GM18519 (cell line): ENCODE measurements around the gene TRPM5.

Source experiments
- ATAC-seq: cut with Tn5 transposase; IDR thresholded peaks from one replicate; pipeline ENCODE4 v1.9.1; 2021; ENCODE audit warnings: mild to moderate bottlenecking, moderate library complexity; ENCODE audit not compliant: unreplicated experiment, low FRiP score

TRPM5 gene

GRCh38 chr11:2409611-2410468 is 34.5 kb downstream of the TRPM5 start:
- ATAC-seq, result no peak

GRCh38 chr11:2409126-2409525 is 35.2 kb downstream of the TRPM5 start:
- ATAC-seq, result no peak

DNA sequence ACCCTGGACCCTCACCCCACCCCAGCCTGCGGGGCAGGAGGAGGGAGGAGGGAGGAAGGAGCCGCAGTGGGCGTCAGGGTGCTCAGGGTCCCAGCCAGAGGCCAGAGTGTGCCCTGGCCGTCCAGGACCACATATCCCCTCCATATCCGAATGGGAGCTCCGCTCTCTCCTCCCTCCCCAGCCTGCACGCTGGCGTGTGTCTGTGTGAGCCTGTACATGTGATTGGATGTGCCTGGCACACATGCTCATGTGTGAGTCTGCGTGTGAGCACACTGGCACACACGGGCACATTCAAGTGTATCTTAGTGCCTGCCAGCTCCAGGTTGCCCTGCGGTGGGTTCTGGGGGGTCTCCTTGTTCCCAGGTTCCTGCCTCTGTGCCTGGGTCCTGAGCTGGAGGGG is 35.6 kb downstream of the TRPM5 start:
- ATAC-seq, result no peak

GRCh38 chr11:2406878-2407410 is 37.4 kb downstream of the TRPM5 start:
- ATAC-seq, result no peak

DNA sequence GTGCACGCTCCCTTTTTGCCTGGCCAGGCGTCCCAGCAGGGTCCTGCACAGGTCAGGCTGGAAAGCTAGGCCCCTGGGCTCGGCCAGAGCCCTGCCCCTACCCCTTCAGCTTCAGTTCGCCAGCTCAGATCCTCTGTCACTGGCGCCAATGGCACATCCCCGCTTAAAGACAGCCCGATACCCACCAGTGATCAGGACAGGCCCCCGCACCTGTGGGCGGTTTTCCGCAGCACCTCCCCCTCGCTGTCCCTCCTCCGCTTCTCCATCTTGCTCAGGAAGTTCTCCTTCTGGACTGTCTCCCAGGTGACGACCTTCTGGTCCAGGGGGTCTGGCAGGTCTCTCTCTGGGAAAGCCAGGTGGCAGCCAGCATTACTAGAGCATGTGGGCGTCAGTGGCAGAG is 37.9 kb downstream of the TRPM5 start:
- ATAC-seq, result no peak

DNA sequence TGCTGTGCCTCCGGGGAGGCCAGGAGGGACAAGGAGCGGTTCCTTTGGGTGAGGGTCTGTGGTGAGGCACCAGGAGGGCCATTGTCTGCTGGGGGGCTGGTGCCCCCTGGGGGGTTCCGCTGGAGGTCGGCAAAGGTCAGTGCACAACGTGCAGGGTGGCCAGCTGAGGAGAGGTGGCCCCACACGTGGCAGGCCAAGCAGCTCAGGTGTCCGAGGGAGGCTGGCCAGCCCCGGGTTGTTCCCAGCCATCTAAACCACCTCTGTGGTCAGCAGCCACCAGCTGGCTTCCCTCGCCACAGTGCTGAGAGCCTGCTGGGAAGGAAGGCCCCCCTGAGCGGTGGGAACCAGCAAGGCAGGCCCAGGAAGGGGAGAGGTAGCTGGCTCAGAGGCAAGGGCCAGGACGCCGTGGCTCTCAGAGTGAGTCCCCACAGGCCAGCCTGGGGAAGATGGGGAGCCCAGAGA is 39.5 kb downstream of the TRPM5 start:
- no peak for ATAC-seq

GRCh38 chr11:2402890-2403645 is 41.2 kb downstream of the TRPM5 start:
- ATAC-seq, result no peak

- ATAC-seq, result no peak
Measured at GRCh38 chr11:2402106-2402505, 42.2 kb downstream of the TRPM5 start.

GRCh38 chr11:2401436-2401984 is 42.8 kb downstream of the TRPM5 start:
- no peak for ATAC-seq

GRCh38 chr11:2400762-2401435 is 43.4 kb downstream of the TRPM5 start:
- ATAC-seq, result peak; percentile 12

GRCh38 chr11:2400069-2400761 is 44.1 kb downstream of the TRPM5 start, which contains the start of gene TSSC4:
Gene TSSC4 (plus strand): TSS chr11:2400750. CDS start chr11:2402634, 1,884 bp downstream.
- peak; percentile 66 for ATAC-seq

- ATAC-seq, result no peak
Measured at GRCh38 chr11:2399488-2400068, 44.7 kb downstream of the TRPM5 start.

- ATAC-seq, result no peak
Measured at GRCh38 chr11:2398664-2399355, 45.5 kb downstream of the TRPM5 start.

DNA sequence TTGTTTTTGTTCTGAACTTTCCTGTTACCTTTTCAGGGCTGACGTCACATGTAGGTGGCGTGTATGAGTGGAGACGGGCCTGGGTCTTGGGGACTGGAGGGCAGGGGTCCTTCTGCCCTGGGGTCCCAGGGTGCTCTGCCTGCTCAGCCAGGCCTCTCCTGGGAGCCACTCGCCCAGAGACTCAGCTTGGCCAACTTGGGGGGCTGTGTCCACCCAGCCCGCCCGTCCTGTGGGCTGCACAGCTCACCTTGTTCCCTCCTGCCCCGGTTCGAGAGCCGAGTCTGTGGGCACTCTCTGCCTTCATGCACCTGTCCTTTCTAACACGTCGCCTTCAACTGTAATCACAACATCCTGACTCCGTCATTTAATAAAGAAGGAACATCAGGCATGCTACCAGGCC is 47.3 kb downstream of the TRPM5 start:
- no peak for ATAC-seq

DNA sequence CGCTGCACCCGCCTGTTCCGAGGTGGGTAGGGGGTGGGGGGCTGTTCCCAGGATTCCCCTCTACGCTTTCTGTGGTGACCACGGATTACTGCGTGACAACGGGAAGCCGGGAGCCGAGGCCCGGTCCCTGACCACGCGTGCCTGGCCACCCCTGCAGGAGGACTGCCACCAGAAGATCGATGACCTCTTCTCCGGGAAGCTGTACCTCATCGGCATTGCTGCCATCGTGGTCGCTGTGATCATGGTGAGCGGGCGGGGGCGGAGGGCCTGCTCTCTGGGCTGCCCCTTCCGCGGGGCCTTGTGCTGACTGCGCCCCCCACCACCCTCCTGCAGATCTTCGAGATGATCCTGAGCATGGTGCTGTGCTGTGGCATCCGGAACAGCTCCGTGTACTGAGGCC is 47.8 kb downstream of the TRPM5 start:
- no peak for ATAC-seq

- ATAC-seq, result no peak
Measured at GRCh38 chr11:2395856-2396255, 48.5 kb downstream of the TRPM5 start.

DNA sequence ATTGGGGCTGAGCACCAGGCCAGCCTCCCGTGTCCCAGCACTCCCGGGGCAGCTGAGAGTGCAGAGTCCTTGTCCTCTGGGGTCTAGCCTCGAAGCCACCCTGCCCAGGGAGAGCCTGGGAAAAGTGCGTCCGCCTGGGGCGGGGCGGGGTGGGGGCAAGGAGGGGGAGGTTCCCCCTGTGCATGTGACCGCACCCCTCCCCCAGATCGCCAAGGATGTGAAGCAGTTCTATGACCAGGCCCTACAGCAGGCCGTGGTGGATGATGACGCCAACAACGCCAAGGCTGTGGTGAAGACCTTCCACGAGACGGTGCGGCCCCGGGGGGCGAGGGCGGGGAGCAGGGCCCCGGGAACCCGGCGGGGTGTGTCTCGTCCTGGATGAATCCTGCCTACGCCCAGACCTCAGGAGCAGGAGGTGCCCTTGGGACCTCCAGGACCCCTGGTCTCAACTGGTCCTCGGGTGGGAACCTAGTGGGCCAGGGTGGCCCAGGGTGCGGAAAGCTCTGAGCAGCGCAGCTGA is 49.0 kb downstream of the TRPM5 start:
- no peak for ATAC-seq

GRCh38 chr11:2394818-2395105 is 49.6 kb downstream of the TRPM5 start:
- no peak for ATAC-seq
